ENCODE data around the gene SEPTIN10.

DNA sequence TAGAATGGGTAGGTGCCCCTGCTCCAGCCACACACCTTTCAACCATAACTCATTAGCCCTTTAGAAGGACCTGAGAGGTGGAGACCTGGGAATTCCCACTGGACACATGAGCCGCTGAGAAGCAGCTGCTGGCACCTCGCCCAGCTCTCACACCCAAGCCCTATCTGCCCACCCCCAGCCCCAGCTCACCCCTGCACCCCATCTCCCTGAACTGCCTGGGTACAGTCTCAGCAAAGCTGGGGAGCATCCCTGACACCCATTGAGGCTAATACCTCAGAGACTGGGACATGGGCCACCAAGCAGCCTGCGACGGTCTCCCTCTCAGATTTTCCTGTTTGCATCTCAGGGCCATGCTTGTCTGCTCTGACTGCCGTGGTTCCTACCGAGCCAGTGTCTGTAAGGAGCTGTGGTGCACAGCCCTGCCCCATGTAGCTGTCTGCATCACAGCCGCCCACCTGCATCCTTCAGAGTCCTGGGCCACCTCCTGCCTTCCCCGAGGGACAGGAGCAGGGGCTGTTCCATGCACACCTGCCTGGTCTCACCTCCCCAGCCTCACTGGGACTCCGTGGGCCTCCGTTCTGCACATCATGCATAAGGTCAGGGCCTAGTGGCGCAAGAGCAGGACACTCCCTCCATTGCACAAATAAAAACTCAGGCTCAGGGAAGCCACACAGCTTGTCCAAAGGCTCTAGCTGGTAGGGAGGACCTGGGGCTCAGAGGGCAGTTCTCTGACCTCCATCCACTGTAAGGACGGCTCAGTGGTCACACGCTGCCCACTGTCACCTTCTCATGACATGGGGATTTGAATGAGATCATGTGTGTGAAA, 90.0 kb downstream of the SEPTIN10 start:
- TF ChIP-seq, protein P1, sequence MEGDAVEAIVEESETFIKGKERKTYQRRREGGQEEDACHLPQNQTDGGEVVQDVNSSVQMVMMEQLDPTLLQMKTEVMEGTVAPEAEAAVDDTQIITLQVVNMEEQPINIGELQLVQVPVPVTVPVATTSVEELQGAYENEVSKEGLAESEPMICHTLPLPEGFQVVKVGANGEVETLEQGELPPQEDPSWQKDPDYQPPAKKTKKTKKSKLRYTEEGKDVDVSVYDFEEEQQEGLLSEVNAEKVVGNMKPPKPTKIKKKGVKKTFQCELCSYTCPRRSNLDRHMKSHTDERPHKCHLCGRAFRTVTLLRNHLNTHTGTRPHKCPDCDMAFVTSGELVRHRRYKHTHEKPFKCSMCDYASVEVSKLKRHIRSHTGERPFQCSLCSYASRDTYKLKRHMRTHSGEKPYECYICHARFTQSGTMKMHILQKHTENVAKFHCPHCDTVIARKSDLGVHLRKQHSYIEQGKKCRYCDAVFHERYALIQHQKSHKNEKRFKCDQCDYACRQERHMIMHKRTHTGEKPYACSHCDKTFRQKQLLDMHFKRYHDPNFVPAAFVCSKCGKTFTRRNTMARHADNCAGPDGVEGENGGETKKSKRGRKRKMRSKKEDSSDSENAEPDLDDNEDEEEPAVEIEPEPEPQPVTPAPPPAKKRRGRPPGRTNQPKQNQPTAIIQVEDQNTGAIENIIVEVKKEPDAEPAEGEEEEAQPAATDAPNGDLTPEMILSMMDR (IDR thresholded peaks at IDR 0.05 in 2 of 3, conservative IDR thresholded peaks at IDR 0.05 in 1 of 3; ENCODE audit: insufficient read depth in 2 of 3, low read depth in 1 of 3, low read length in 3 of 3) = no peak
- TF ChIP-seq XRCC5 (IDR thresholded peaks at IDR 0.05; ENCODE audit: low read depth, low read length) (no peak), DPF2 (IDR thresholded peaks at IDR 0.05) (no peak), PCBP1 (IDR thresholded peaks at IDR 0.05; ENCODE audit: low read depth, low read length, poor library complexity, severe bottlenecking) (no peak), ETV6 (IDR thresholded peaks at IDR 0.05; ENCODE audit: borderline replicate concordance in 1 of 2, low read depth in 2 of 2, low read length in 1 of 2) (no peak), ETV6 (CRISPR knock-in tag; IDR thresholded peaks at IDR 0.05; ENCODE audit: borderline replicate concordance) (no peak), POLR2A (conservative IDR thresholded peaks at IDR 0.05) (no peak), GABPA (tag; conservative IDR thresholded peaks at IDR 0.05; ENCODE audit: low read depth) (no peak)

Measured in K562 (cell line).